AG08396 (cell line): ENCODE measurements around the gene ANHX.
"Not testable (repeated sequence)": the region's sequence is repeated elsewhere in the genome, so short reads cannot be mapped to it uniquely, and the experiment has no call there.

Source experiments
- DNase-seq: peaks from one replicate; pipeline ENCODE4 v3.0.0; 2012; ENCODE audit warnings: low spot score, mixed read lengths

The ANHX gene

DNA sequence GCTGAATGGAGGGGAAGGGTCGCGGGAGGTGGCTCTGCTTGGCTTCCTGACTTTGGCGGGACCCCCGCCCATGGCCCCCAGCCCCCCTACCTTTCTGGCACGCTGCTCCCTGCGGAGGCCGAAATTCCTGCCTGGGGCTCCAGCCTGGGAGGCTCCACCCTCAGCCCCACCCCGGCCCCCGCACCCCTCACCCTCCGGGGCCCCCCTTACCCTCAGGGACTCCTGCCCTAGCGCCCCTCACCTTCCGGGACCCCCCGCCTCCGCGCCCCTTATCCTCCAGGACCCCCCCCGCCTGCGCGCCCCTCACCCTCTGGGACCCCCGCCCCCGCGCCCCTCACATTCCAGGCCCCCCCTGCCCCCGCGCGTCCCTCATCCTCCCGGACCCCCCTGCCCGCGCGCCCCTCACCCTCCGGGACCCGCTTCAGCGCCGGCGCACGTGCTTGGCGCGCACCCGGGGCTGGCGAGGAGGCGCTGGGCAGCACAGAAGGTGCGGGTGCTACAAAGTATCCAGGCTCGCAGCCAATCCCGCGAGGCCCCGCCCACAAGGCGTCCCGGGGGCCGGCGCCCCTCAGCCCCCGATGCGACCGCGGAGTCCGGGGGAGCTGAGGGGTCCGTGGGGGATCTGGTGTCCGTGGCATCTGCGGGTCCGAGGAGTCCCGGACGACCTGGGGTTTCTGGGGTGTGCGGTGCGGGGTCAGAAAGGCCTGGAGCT, at the start of gene ANHX:
Gene ANHX, minus strand, starts transcription at position 477 of the 712 bp plus-strand sequence. CDS start 1,521 bp downstream, outside the sequence.
- no peak for DNase-seq

DNA sequence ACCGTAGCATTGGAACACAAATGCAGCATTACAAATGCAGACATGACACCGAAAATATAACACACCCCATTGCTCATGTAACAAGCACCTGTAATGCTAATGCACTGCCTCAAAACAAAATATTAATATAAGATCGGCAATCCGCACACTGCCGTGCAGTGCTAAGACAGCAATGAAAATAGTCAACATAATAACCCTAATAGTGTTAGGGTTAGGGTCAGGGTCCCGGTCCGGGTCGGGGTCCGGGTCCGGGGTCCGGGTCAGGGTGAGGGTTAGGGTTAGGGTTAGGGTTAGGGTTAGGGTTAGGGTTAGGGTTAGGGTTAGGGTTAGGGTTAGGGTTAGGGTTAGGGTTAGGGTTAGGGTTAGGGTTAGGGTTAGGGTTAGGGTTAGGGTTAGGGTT, 29.0 kb upstream of the ANHX start:
- DNase-seq = not testable (repeated sequence)

DNA sequence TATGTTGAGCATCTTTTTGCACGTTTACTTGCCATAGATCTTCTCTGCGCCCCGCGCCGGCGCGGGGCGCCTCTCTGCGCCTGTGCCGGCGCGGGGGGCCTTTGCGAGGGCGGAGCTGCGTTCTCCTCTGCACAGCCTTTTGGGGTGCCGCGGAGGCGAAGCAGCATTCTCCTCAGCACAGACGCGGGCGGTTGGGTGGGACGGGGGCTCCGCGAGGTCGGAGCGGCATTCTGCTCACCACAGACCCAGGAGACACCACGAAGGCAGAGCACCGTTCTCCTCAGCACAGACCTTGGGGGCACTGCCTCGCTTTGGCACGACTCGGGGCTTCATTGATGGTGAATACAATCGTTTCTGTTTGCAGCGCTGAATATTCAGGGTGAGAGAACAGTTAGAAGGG, 28.5 kb upstream of the ANHX start:
- no peak for DNase-seq

DNA sequence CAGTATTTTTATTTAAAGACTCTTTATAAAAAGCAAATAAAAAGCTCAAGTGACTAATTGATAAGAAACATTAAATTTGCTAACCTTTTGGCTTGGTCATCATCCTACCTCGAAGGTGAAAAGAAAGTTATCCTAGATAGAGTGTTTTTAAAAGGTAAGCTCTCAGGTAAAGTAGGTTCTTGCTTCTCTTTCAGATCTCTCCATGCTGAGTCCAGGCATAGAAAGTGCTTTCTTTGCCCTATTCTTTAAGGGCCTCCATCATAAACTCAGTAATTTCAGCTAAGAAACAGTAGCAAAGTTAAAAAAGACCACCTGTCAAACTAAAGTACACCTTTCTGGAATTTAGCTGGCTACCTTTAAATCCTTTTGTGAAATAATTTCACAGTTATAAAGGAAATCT, 20.6 kb upstream of the ANHX start:
- no peak for DNase-seq

DNA sequence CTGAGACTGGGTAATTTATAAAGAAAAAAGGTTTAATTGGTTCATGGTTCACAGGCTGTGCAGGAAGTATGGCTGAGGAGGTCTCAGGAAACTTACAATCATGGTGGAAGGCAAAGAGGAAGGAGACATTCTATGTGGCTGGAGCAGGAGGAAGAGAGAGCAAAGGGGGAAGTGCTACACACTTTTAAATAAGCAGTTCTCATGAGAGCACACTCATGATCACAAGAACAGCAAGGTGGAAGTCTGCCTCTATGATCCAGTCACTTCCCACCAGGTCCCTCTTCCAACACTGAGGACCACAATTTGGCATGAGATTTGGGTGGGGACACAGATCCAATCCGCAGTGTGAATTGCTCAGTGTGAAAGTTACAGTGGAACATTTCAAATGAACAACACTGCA, 20.2 kb upstream of the ANHX start:
- not testable (repeated sequence) for DNase-seq

DNA sequence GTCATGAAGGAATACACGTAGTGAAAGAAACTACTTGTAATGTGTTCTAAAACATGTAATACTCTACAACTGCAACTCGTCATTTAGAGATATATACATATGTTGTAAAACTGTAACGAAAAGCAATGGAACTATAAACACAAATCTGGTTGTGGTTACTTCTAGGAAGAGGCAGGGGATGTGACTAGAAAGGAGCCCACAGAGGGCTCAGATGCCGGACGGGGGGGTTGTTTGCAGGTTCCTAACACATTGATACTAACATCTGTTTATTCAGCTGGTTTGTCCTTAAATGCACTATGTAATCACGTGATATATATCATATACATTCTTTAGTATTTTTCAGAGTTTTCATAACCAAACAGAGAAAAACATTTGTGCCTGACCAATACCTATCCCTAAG, 16.1 kb upstream of the ANHX start:
- DNase-seq = no peak

DNA sequence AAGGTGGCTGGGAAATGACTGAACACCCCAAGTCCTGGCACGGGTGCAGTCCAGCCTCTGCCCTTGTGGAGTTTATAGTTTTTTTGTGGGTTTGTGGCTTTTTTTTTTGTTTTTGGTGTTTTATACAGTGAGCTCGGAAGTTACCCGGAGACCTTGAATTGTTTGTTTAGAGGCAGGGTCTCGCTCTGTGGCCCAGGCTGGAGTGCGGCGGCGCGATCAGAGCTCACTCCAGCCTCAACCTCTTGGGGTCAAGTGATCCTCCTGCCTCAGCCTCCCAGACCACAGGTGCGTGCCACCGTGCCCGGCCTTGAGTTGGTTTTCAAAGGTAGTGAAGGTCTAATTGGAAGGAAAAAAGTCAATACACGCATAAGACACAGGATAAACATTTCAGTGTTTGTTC, 879 bp upstream of the ANHX start:
- no peak for DNase-seq

DNA sequence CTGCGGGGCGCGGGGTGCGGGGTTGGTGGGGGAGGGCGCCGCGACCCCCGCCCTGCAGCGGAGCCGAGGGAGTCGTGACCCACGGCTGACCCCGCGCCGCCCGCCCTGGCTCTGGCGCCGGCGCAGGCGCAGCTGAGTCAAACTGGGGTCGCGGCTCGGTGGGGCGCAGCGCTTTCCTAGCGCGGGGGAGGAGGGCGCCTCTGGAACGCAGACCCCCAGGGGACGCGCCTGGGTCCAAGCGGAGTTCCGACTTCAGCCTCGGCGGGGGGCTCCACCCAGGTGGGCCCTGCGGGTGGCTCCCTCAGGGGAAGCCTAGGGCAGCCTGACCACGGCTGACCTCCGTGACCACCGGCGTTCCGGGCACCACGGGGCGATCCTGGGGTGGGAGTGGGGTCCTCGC, 467 bp upstream of the ANHX start:
- DNase-seq = no peak

DNA sequence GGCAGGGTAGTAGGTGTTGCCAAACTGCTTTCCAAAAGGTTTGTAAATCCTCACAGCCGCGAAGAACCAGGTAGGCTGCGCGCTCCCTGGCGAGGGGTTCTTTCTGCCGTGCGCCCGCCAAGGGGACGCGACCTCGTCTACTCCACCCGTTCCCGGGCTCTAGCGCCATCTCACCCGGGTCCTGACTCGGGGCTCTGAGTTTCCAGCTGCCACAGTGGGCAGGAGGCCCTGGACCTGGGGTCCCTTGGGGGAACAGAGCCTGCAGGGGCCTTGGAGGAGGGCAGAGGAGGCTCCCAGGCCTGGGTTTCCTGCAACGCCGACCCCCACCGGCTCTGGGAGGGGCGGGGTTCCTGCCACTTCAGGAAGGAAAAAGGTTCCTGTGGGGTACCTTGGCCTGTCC, 706 bp downstream of the ANHX start:
- no peak for DNase-seq

DNA sequence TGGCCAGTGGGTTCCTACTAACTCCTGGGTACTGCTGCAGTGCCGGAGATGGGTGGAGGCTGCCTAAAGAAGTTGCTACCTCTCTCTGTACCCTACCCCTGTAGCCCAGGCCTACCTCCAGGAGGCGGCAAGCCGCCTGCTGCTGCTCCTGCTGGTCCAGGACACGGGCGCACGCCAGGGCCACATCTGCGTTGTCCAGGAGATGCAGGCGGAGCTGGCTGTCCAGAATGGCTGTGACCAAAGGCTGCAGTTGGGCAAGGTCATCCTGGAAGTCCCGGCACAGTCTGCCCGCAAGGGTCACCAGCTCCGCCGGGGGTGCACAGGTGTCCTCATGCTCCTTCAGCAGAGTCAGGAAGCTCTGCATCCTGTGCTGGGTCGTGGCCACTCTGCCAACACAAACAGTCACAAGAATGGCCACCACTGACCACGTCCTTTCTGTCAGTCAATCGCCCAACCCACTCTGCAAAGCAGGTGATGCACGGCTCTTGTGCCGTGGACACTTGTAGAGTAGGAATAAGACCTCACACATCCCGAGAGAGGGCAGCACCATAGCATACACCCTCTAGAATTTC, 1.6 kb downstream of the ANHX start:
- no peak for DNase-seq

DNA sequence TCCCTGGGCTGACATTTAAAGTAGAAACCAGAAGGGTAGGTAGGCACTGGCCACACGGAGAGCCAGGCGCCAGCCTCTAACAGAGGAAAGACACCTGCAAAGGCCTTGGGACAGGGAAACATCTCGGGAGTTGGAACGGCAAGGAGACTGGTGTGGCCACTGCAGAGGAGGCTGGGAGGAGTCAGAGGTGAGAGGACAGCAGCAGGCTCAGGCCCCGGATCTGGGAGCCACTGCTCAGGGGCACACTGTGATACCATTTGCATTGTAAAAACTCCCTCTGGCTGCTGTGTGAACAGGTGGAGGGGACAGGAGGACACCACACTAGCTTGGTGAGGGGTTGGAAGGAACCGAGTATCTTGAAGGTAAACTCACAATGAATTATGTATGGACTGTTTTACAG, 2.7 kb downstream of the ANHX start:
- DNase-seq = no peak

DNA sequence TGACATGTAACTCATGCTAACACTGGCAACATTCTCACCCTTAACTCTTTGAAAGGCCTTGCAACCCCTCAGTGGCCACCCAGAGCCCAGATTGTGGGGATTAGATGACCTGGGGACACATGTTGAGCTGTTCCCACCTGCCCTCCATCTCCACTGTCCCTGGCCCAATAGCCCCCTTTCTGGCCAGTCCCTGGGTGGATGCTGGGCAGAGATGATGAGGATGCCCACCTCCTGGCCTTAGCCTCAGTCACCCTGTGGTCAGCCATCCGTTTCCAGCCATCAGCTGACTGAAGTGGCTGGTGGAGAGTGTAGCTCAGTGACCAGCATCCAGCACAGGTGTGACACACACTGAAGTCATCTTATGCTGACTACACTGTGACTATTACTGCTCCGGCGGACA, 4.7 kb downstream of the ANHX start:
- DNase-seq = no peak

DNA sequence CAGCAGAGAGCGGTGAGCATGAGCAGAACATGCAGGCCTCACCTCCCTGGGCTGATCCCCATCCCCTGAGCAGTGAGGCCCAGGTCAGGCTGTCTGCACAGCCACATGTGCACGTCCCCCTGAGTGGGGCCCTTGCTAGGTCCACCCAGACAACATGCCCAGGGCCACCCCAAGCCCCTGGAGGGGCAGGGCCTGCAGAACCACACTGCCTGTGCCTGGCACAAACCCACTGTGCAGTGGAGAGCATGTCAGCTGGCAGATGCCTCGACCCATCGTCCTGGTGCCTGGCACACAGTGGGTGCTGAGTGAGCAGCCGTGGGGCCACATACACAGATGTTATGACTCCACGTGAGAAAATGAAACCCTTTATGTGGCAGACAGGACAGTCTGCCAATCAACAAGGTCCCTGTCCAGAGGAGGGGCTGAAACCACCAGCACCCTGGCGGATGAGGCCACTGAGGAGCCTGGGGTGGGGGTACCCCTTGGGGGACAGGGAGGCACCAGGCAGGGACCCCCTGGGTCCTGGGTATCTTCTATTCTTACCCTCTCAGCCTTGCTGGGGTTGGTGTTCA, 8.3 kb downstream of the ANHX start:
- no peak for DNase-seq

DNA sequence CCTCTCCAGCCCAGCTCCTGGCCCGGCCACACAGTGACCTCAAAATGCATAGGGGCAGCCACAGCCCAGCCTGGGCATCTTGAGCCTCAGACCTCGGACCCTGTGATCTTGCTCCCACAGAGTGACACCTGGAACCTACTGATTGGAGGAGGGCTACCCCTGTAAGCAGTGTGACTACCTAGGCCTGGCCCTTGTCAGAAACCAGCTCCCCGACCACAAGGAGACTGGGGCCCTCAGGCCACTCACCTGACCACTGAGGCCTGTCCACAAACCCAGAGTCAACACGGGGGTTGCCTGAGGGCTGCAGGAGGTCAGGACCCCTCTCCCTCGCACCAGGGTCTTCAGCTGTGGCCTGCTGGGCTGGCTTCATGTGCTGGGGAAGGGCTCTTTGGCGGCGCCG, 9.0 kb downstream of the ANHX start:
- DNase-seq = no peak

DNA sequence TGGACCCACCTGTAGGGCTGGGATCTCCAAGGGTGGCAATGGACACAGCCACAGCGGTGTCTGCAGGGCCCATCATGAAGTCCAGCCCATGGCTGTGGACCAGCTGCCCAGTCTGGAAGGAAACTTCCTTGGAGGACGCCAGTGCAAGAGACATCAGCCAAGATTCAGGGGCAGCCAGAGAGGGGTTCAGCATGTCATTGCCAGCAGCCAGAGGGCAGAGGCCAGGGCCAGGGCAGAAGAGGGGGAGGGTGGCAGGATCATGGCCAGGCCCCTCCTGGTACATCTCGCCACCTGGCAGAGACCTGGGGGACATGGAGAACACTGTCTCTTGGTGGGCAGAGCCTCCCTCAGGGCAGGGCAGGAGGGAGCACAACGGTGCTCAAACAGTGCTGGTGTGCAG, 10.2 kb downstream of the ANHX start:
- no peak for DNase-seq

DNA sequence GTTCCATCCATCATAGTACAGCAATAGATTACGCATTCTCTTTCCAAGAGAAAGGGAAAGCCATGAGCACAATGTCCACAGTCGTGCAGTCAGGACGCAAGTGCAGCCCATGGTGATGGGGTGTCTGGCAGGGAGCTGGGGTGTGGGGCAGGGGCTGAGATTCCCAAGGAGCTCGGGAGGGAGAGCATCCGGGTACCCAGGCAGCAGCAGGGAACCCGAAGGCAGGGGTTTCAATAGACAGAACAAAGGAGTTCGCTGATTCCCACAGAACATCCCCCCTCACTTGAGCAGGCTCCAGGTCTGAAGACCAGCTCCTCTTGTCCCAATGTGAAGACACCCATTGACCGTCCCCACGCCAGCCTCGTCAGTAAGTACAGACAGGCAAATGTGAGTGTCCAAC, 13.5 kb downstream of the ANHX start:
- DNase-seq = no peak

DNA sequence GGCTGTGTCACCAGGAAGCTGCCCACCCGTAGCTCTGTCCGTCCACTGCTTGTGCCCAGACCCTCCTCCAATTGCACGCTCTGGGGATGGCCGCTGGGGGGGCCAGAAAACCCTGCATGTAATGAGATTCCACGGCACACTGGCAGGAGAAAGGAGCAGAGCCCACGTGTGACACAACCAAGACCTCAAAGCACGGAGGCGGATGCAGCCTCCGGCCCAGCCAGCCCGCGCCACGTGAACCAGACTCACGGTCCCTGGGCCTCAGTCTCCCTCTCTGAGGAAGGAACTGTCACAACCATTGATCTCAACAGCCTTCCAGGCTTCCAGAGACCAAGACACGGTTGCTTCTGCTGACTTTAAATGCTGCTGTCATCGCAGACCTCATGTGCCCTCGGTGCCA, 14.4 kb downstream of the ANHX start:
- no peak for DNase-seq

DNA sequence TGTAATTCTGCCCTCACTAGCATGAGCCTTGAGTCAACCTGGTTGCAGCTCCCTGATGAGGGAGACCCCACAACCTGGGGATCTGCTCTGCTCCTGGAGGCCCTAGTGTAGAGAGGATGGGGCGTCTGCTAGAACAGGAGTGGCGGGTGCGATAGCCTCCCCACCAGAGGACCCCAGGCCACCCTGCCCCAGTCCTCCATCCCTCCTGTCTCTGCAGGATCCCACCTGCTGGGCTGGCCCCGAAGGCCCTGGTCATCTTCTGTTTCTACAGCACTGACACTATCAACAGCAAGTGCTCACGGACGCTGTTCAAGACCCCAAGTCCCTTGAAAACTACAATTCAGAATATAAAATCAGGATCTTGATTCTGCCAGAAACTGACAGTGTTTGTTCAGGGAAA, 15.2 kb downstream of the ANHX start:
- DNase-seq = no peak

DNA sequence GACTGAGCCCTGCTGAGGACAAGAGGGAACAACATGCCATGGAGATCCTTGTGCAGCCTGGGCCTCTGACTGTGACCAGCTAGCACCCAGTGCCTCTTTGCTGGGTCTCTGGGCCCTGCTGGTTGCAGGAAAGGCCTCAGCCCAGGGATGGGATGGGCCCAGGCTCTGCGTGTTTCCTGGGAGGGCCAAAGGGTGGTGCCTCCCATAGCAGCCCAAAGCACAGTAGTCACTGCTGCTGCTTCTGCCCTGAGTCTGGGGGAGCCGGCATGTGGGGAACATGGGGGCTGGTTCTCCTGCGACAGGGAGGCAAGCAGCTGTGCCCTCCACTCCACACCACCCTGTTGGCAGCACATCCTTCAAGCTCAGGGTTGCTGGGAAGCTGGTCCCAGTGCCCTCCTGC, 18.5 kb downstream of the ANHX start:
- DNase-seq = no peak

DNA sequence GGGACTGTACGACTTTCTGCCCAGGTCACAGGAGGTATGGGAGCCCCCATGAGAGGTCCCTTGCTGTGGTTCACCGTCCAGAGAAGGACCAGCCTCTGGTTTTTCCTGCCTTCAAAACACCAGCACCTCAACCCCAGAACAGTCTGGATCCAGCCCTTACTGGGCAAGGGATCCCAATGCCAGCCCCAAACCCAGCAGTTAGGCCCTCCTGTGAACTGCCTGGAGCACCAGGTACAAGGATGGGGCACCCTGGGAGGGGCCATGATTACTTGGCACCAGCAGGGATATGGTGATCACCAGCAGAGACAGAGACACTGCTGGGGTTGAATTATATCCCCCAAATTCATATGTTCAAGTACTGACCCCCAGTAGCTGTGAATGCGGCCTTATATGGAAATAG, 20.0 kb downstream of the ANHX start:
- DNase-seq = no peak

DNA sequence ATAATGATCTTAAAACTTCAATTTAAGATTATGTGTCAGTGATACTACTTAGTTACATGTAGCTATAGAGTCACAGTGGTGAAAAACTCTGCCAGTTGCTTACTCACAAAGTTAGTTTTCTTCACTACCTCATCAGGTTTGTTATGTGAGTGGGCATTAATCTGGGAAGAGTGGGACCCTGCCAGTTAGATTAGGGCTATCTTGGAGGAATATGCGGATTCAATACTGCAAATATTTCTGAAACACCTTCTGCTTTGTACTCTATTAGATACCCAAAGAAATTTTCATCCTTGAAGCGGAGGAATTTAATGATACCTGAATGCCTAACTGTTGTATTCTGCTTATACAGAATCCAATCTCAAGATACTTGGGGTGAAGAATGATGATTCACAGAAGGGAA, 29.3 kb downstream of the ANHX start:
- no peak for DNase-seq

DNA sequence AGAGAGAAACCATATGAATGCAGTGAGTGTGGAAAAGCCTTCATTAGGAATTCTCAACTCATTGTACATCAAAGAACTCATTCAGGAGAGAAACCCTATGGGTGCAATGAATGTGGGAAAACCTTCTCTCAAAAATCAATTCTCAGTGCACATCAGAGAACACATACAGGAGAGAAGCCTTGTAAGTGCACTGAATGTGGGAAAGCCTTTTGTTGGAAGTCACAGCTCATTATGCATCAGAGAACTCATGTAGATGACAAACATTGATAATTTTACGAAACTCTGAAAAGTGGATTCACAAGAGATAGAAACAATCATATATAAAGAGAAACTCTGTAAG, 31.4 kb downstream of the ANHX start:
- no peak for DNase-seq

DNA sequence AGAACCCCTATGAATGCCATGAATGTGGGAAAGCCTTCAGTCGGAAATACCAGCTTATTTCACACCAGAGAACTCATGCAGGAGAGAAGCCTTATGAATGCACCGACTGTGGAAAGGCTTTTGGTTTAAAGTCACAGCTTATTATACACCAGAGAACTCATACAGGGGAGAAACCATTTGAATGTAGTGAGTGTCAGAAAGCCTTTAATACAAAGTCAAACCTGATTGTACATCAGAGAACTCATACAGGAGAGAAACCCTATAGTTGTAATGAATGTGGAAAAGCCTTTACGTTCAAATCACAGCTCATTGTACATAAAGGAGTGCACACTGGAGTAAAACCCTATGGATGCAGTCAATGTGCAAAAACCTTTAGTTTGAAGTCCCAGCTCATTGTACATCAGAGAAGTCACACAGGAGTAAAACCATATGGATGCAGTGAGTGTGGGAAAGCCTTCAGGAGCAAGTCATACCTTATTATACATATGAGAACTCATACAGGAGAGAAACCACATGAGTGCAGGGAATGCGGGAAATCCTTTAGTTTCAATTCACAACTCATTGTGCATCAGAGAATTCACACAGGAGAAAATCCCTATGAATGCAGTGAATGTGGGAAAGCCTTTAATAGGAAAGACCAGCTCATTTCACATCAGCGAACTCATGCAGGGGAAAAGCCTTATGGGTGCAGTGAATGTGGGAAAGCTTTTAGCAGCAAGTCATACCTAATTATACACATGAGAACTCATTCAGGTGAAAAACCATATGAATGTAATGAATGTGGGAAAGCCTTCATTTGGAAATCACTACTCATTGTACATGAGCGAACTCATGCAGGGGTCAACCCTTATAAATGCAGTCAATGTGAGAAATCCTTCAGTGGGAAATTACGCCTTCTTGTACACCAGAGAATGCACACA, 32.1 kb downstream of the ANHX start:
- no peak for DNase-seq
